8988T (cell line): ENCODE measurements around the gene CTTN.
A peak's percentile ranks its signal among the peaks of the same experiment; 100 is the strongest.

Experiments
- DNase-seq: peaks from one replicate; pipeline ENCODE4 v3.0.0; 2011

CTTN gene

DNA sequence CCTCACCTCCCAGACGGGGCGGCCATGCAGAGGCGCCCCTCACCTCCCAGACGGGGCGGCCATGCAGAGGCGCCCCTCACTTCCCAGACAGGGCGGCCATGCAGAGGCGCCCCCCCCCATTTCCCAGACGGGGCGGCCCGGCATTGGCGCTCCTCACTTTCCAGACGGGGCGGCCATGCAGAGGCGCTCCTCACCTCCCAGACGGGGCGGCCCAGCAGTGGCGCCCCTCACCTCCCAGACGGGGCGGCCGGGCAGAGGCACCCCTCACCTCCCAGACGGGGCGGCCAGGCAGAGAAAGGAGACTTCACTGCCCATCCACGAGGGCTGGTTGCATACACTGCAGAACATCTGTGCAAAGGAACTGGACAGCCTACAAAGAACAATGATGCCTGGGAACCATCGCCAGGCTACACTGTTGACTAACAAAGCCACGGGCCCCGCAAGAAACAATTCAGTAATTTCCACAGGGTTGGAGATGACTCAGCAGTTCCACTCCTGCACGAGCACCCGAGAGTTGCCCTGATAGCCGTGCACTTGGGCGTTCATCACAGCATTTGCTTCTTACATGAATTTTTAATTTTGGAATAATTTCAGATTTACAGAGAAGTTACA lies 58.7 kb downstream of the CTTN start:
- DNase-seq, result no peak

DNA sequence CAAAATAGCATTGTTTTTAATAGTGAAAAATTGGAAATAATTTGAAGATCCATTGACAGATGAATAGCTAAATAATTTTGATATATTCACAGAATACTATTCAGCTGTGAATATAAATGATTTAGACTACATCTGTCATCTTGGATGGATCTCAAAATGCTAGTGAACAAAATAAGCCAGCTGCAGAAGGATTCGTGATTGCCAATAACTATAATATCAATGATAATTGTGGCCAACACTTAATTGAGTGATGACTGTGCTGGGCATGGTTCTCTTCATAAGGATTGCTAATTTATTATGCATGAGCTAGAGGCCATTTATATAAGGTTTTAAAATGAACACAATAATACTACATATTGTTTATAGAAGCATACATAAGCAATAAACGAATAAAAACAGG lies 60.4 kb downstream of the CTTN start:
- no peak for DNase-seq

DNA sequence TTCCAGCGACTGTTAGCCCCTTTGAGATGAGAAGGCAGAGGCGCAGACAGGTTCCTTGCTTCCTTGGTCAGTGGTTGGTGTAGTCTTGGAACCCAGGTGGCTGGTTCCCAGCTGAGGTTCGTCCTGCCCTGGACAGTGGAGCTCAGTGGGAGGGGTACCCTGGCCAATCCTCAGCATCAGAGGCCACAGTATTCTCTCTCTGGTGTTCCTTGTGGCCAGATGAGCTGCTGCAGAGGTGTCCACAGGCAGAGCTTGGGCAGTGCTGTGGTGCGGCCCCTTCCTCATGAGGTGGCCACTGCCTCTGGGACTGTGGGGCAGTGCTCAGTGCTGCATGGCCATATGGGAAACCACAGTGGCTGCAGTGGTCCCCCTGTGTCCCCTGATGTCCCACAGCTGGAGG lies 61.8 kb downstream of the CTTN start:
- DNase-seq, result no peak

DNA sequence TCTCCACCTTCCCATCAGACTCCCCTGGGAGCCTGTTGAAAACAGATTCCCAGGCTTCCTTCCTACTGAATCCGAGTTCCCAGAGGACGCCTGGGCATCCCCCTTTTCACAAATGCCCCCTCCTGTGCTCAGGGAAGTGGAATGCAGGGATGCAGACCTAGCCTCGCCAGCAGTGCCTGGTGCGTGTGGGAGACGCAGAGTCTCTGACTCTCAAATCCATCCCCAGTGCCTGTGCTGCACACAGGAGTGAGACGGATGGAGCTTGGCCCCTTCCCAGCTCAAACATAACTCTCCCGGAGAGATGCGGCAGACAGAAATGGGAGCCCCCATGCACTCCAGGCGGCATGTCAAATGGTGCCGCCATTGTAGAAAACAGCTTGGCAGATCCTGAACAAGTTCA lies 62.6 kb downstream of the CTTN start:
- no peak for DNase-seq

DNA sequence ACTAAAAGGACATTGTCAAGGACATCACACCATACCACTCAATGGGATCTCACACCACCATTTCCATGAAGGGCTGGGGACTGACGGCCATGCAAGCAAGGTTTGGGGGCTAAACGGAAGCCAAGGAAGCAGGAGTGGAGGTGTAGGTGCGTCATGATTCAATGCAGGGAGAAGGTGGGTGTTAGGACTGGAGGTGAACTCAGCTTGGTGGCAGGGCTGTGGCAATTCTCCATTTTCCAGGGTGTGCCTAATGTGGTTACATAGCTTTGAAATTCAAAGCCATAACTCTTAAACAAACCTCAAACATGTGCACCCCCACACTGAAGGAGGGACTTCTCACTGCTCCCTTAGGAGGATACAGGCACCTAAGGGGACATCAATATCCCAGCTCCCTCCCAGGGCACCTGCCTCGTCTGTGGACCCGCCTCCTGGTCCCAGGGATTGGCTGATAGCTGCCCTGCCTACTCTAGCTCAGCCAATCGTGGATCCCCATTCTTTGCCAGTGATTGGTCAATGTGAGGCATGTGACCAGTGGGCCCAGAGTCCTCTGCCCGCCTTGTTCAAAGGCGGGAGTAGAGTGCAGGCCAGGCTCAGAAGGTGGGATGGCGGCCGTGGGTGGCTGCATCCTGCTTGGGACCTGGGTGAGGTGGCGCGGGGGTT lies 64.6 kb downstream of the CTTN start:
- no peak for DNase-seq

DNA sequence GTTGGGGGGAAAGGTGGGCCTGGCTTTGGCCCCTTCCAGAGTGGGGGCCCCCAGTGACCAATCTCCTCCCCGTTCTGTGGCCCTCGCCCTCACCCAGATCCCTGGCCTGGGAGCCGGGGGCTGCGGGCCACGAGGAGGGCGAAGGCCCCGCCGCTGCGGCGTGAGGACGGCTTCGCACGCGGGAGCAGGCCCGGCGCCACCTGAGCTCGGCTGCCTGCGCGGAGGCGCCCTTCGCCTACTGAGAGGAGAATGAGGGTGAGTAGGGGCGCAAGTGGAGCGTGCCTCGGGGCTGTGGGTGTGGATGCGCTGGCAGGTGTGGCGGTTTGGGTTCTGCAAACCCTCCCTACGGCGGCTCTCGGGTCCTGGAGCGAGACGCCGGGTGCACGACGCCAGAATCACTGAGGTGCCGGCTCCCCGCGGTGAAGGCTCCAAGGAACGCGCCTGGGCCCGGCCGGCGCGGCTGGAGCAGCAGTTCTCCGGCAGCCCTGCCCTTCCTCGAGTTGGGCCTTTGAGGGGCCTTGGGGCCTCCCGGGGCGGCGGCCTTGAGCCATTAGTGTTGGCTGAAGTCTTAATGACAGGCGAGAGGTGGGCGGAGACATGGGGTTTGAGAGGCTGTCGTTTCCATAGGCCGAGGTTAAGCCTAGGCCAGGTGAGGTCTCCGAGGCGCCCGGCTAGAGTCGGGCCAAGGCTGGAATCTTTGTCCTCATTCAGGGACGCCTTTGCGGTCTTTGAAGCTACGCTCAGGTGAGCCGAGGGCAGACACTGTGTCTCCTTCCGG lies 65.3 kb downstream of the CTTN start:
- DNase-seq, result no peak

DNA sequence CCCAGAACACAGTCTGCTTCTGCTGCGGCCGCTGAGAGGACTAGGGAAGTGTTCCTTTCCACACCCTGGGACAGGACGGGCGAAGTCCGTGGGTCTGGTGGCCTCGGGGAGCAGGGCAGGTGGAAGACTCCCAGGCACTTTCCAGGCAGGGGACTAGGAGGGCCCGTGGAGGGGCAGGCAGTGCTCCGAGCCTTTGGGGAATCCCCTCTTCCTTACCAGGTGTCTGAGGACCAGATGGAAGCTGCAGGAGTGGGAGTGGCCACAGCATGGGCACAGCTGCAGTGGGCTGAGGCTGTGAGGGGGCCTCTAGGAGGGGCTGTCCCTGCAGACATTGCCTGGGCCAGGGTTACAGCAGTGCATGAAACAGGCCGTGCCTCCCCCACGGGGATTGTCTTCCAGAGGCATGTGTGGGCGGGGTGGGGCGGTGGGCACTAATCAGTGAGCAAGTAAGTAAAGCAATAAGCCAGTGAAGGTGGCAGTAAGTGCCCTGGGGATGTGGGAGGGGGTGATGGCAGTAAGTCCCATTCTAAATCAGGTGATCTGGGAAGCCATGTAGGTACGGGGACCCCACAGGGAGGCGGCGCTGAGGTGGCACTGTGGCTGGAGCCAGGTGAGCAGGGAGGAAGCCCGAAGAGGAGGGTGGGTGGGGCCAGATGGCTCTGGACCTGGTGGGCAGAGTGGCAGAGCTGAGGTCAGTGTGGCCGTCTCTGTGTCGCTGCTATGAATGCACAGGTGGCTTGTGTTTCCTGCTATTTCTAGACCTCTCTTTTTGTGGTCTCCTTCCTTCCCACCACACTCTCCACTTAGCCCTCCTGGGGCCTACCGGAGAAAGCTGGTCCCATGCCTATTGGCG lies 66.4 kb downstream of the CTTN start:
- DNase-seq, result no peak

DNA sequence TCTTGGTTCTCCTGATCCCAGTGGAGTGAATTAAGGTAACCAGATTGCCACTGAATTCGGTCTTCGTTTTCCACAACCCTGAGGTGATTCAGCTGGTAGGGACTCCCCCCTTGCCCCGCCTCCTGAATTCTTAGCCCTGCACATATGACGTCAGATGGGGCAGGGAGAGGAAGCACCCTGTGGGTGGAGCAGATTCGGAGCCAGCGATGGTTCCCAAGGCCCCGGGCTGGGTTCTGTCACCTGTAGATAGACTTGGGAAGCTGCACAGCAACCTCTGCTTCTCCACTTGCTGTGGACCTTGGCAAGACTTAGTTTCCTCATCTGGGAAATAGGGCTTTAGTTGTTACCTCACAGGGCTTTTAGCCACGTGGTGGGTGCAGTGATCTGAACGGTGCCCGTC lies 67.8 kb downstream of the CTTN start:
- DNase-seq, result no peak

DNA sequence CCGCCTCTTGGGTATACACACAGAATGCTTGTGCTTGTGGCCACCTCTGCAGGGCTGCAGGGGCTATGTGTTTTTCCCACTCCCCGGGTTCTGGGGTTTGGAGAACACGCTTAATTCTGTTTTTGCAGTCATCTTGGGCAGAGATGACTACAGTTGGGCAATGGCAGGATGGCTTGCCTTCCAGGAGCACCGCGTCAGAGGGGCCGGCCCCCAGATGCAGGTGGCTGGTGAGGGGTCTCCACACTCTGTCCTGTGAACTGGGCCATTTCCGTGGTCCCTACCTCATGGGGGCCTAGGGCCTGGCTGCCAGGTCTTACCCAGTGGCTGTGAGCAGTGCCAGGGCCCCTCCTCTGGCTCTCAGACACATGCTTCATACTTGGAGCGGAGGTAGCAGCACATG lies 68.3 kb downstream of the CTTN start:
- no peak for DNase-seq

DNA sequence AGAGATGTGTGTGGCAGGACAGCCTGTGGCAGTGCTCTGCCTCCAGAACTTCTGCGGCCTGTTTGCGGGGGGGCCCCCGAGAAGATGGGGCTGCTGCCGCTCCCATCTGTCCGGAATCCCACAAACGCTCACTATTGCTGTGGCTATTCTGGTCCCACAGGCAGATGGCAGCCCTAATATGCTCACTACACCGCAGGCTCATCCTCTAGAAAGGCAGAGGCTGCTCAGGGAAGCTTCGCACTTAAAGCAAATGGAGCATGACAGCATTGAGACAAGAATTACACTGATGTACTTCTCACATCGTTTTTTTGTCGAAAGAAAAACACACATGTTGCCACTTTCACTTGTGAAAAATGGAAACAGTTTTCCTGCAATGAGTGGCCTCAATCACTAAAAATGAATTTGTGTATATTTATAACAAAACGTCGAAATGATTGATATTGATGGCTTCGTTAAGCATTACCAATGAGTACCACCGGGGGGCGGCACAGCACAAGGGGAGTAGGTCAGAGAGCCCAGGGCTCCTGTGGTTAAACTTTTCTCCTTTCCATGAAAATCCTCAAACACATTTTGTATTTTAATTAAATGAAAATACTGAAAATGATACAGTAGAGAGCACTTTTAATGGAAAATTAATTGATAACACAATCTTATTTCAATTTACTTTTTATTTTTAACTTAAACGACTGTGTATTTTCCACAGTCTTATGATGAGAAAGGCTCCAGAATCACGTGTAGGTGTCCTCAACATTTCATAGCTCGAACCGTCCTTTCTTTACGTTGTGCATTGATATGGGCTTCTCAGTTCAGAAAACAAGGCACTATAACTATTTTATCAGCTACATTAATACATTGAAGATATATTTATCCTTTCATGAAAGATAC lies 69.1 kb downstream of the CTTN start:
- peak; percentile 79 for DNase-seq

DNA sequence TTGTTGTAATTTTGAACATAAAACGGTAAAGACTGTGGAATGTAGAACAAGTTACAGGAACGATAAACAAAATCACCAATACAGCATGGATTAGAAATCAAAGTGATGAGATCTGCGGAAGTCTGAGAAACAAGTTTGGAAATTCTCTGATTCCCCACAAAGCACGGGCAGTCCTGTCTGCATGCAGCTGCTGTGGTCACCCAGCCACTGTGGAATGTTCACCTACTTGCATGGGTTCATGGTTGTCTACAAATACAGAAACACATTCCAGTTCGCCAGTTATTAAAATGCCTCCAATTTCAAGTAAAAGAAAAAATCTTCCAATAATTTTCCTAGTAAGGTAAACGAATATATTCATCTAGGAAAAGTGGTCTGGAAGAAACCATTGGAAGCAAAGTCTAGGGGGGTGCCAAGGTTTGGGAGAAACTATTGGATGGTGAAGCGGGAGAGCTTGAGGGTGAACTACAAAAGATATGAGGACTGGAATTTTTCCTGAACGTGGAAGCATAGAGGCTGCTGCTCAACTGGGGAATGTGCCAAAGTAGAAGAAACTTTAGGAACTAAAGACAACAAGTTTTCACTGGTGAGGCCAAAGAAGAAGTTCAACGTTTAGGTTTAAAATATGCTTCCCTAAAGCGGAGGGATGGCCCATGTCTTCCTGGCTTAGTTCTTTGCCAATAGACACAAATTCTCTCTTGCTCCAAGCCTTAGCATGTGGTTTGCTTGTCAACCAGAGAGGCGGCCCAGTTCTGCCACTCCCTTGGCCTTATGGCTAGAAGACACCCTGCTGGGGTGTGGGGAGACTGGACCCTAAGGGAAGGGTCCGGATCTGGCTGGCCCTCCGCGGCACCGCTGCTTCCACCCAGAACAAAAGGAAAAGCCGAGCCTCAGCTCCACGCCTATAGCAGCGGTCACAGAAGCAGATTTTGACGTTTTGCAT lies 70.2 kb downstream of the CTTN start:
- DNase-seq, result no peak

DNA sequence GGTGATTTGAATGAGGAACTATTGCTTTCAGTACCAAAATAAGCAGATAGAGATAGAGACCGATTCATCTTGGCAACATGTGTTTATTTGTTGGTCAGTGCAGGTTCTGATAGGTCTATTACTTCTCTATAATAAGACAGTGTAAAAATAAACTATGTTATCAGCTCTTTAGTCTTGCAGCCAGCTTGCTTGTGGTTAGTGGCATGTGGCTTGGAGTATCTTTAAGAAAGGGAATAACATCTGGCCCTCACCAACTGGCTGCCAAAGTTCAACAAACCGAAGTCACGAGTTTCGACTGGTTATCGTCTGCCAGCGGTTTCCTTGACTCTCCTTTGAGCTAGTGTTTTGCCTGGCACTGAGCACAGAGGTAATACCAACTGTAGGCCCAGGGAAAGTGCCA lies 71.8 kb downstream of the CTTN start:
- no peak for DNase-seq

DNA sequence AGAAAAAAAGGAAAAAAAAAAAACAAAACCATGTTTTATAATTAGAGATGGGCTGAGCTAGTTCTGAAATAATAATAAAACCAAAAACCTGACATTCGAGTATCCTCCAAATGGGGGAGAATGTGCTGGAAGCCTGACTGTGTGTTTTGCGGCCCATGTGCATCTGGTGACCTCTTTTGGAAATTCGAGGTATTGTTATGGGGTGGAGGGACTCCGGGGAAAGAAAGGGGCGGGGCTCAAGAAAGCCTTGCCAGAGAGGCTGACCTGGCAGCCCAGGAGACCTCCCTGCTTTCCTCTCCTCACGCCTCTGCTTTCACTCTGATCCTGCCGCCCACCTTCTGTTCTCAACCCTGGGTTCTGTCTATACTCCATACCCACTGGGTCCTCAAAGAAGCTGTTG lies 72.9 kb downstream of the CTTN start:
- peak; percentile 89 for DNase-seq

DNA sequence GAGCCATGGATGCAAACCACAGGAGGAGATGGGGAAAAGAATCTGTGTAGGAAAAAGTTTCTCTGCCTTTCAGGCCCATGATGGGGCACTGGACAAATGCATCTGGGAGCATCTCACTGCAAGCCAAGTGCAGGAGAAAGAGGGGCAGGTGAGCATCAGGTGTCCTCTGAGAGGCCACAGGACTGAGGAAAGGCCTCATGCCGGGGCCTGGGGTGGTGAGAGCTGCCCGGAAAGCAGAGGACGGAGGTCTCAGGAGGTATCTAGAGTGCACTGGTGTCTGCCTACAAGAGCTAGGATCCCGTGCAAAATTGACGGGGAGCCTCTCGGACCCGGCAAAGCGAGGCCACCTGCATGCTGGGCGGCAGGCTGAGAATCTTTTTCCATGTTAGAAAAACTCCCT lies 73.9 kb downstream of the CTTN start:
- no peak for DNase-seq

DNA sequence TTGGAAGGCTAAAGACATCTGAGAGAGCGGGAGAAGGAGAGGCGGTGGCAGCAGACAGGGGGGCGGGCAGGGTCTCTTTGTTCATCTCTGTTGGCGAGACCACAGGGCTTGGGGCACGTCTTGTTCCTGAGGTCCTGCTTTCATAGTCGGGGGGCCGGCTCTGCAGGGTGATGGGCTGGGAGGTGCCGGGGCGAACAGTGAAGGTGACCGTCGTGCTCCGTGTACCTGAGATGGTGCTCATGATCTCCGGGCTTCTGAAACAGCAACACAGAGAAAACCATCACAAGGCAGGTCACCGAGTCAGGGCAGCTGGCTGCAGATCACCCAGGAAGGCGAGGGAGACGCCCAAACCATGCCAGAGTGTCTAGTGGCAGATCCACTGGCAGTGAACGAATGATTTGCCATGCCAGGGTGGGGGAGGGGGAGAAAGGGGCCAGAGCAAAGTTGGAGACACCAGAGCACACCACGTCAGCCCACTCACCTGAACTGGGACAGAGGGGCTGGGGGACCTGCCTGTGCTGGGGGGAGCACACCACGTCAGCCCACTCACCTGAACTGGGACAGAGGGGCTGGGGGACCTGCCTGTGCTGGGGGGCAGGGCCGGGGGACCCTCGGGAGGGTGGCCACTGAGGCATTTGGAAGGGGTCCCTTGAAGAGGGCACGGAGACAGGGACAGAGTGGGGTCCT lies 75.0 kb downstream of the CTTN start:
- no peak for DNase-seq

DNA sequence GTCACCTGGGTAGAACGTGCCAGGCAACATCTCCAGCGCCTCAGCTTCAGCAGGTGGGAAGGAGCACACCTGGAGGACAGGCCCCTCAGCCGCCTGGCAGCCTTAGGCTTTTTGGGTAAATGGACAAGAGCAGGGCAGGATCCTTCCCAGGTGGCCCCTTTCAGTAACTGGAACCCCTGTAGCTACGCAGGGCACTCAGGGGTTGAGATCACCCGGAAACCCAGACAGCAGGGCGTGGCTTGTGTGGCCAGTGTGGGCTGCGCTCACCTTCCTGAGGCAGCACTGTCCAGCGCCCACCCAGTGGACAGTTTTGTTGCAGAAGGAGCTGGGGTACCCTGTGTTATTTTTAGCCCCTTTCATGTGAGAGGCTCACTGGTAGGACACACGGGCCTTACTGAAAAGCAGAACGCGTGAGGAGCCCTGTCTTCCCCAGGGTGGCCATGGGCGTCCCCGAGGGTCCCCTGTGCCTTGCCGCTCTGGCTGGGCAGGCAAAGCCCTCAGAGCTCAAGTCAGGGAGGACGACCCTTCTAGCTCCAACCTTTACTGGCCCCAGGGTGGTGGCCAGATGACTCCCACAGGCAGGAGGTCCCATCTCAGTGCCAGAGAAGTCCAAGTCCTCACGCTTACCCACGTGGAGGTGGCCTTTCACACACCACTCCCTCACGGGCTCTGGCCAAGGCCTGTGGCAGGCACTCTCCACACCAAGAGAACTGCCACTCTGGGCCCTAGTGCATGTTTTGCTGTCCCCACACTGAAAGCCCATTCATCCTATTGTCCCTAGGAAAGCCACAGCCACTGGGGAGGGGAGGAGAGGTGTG lies 75.8 kb downstream of the CTTN start:
- DNase-seq, result no peak

DNA sequence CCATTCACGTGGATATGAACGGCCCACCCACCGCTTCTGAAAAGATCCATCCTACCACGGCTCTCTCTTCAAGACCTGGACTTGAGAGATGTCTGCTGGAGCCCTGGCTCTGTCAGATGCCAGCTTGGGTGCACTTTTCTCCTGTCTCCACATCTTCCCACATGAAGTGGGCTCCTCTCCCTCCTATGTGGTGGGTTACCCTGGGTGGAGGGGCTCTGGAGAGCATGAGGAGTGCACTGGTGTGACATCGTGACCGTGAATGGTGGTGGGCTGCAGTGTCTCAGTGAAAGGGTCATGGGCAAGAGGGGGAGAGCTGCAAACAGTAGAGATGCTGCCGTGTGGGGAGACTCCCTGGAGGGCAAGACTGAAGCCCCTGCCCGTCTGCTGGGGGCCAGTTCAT lies 76.4 kb downstream of the CTTN start:
- no peak for DNase-seq

DNA sequence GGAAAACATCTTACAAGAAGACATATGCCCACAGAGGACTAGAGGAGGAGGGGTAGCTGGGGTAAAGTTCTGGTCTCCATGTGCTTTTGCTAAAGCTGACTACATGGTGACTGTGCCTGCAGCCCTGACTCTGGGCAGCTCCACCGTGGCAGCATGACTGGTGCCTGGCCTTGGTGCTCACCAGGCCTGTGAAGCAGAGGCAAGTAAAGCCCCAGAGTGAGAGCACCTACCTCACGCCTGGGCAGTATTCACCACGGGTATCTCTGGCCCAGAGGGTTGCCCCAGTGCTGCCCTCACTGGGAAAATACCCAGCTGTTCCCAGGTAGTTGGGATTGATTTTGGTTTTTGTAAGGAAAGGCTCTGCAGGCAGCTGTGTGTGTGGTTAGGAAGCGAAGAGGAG lies 78.3 kb downstream of the CTTN start:
- no peak for DNase-seq

DNA sequence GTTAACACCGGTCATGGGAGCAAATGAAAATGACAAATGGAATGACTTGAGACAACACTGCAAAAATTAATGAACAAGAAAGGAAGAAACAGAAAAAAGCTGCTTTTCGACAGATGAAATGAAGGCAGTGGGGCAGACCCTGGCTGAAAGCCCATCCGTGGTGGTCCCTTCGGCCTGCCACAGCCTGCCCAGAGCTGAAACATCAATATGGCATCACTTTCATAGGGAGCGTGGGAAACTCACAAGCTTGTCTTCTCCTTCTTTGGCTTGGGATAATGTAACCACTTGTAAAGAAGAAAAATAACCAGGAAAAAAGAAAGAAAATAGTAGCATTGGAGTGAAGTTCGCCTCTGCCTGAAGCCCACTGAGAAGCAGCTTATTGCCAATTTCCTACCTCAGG lies 78.8 kb downstream of the CTTN start:
- no peak for DNase-seq

DNA sequence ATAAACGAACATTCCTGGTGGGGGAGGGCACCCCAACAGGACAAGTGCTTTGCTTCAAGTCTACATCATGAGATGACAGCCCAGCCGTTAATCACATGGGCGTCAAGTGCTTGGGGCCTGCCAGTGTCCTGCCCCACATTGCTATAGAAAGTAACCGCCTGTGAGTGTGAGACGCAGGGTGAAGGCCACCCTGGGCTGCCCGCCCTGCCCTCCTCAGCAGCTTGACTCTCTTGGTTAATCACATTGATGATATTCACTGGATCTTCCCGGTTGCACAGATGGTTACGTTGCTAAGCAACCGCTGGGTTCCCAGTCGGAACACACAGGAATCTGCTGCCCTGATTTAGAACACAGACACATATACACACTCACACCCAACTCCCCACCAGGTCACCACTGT lies 79.3 kb downstream of the CTTN start:
- DNase-seq, result no peak
